ENCODE data around the gene IQCE.
"Not testable (repeated sequence)": the region's sequence is repeated elsewhere in the genome, so short reads cannot be mapped to it uniquely, and the experiment has no call there.

The IQCE gene

GRCh38 chr7:2521952-2522591 lies 36.7 kb upstream of the IQCE start:
- peak; percentile 42 for DNase-seq

- DNase-seq = peak; percentile 51
Measured at GRCh38 chr7:2522780-2523433, 35.9 kb upstream of the IQCE start.

GRCh38 chr7:2523461-2523936 lies 35.3 kb upstream of the IQCE start:
- DNase-seq = no peak

- peak; percentile 47 for DNase-seq
Measured at GRCh38 chr7:2523941-2524807, 34.6 kb upstream of the IQCE start.

- DNase-seq = no peak
Measured at GRCh38 chr7:2524808-2525657, 33.7 kb upstream of the IQCE start.

- DNase-seq = no peak
Measured at GRCh38 chr7:2525658-2526630, 32.8 kb upstream of the IQCE start.

GRCh38 chr7:2526659-2527504 lies 31.9 kb upstream of the IQCE start:
- no peak for DNase-seq

- DNase-seq = peak; percentile 74
Measured at GRCh38 chr7:2527505-2528467, 31.0 kb upstream of the IQCE start.

GRCh38 chr7:2528481-2529095 lies 30.2 kb upstream of the IQCE start:
- DNase-seq = no peak

- no peak for DNase-seq
Measured at GRCh38 chr7:2529161-2530070, 29.4 kb upstream of the IQCE start.

- DNase-seq = no peak
Measured at GRCh38 chr7:2530071-2530987, 28.4 kb upstream of the IQCE start.

- DNase-seq = not testable (repeated sequence)
Measured at GRCh38 chr7:2530994-2531795, 27.6 kb upstream of the IQCE start.

GRCh38 chr7:2531796-2532110 lies 27.0 kb upstream of the IQCE start:
- not testable (repeated sequence) for DNase-seq

- DNase-seq = not testable (repeated sequence)
Measured at GRCh38 chr7:2532199-2532772, 26.5 kb upstream of the IQCE start.

- not testable (repeated sequence) for DNase-seq
Measured at GRCh38 chr7:2532816-2533215, 26.0 kb upstream of the IQCE start.

All from fibroblast of skin of scalp (primary cell).